Mesendoderm (in vitro differentiated cells): ENCODE measurements around the gene RNF133.

Experiments
- DNase-seq: peaks from one replicate; pipeline ENCODE4 v3.0.0; 2013
- H2AK5ac ChIP-seq: 2 replicates; pipeline ENCODE4 v1.6.1; 2013; ENCODE audit warnings: low read length, inconsistent platforms
- H2BK120ac ChIP-seq: 2 replicates; pipeline ENCODE4 v1.6.1; 2013; ENCODE audit warnings: low read depth, mild to moderate bottlenecking, low read length, moderate library complexity, mixed read lengths
- H2BK15ac ChIP-seq: replicated peaks from 2 replicates; pipeline ENCODE4 v1.6.1; 2013; ENCODE audit warnings: low read depth, mild to moderate bottlenecking, moderate library complexity
- H2BK5ac ChIP-seq: 2 replicates; pipeline ENCODE4 v1.6.1; 2013; ENCODE audit warnings: low read length, inconsistent platforms
- H3K18ac ChIP-seq: 2 replicates; pipeline ENCODE4 v1.6.1; 2013; ENCODE audit warnings: mild to moderate bottlenecking, low read length, mixed read lengths
- H3K23ac ChIP-seq: one replicate; pipeline ENCODE4 v1.6.1; 2013; ENCODE audit warnings: low read length
- H3K27ac ChIP-seq: 2 replicates; pipeline ENCODE4 v1.5.1; 2013; ENCODE audit warnings: low read depth, mild to moderate bottlenecking, inconsistent platforms, low read length, moderate library complexity
- H3K27me3 ChIP-seq: 2 replicates; pipeline ENCODE4 v1.6.1; 2013; ENCODE audit warnings: low read length, control low read depth, mild to moderate bottlenecking, inconsistent platforms; ENCODE audit not compliant: insufficient read depth, poor library complexity
- H3K36me3 ChIP-seq: 2 replicates; pipeline ENCODE4 v1.6.1; 2013; ENCODE audit warnings: low read length, inconsistent platforms; ENCODE audit not compliant: control insufficient read depth, insufficient read depth
- H3K4ac ChIP-seq: one replicate; pipeline ENCODE4 v1.6.1; 2013; ENCODE audit warnings: low read depth, mild to moderate bottlenecking, low read length, moderate library complexity
- H3K4me1 ChIP-seq: 2 replicates; pipeline ENCODE4 v1.6.1; 2013; ENCODE audit warnings: low read depth, low read length, inconsistent platforms; ENCODE audit not compliant: control insufficient read depth
- H3K4me2 ChIP-seq: 2 replicates; pipeline ENCODE4 v1.6.1; 2013; ENCODE audit warnings: low read length
- H3K4me3 ChIP-seq: 2 replicates; pipeline ENCODE4 v1.5.1; 2013; ENCODE audit warnings: mild to moderate bottlenecking, low read length
- H3K56ac ChIP-seq: one replicate; pipeline ENCODE4 v1.6.1; 2013; ENCODE audit warnings: low read length
- H3K79me1 ChIP-seq: 2 replicates; pipeline ENCODE4 v1.6.1; 2013; ENCODE audit warnings: low read length, inconsistent platforms
- H3K79me2 ChIP-seq: 2 replicates; pipeline ENCODE4 v1.6.1; 2013; ENCODE audit warnings: mild to moderate bottlenecking, low read length; ENCODE audit not compliant: control insufficient read depth, insufficient read depth
- H3K9ac ChIP-seq: 2 replicates; pipeline ENCODE4 v1.6.1; 2013; ENCODE audit warnings: low read length, inconsistent platforms
- H4K5ac ChIP-seq: one replicate; pipeline ENCODE4 v1.6.1; 2013; ENCODE audit warnings: low read length
- H4K8ac ChIP-seq: one replicate; pipeline ENCODE4 v1.6.1; 2013; ENCODE audit warnings: low read depth, mild to moderate bottlenecking, control low read depth, low read length, moderate library complexity
- WGBS: extraction: QIAGEN DNeasy Blood & Tissue Kit; methylation state at CpG from one replicate; pipeline ENCODE4 v1.1.7; 2013; ENCODE audit warnings: low lambda C conversion rate, missing lambda C conversion rate; ENCODE audit not compliant: insufficient coverage; ENCODE audit errors: extremely low coverage; 5-methylcytosine and 5-hydroxymethylcytosine counted together

The RNF133 gene

DNA sequence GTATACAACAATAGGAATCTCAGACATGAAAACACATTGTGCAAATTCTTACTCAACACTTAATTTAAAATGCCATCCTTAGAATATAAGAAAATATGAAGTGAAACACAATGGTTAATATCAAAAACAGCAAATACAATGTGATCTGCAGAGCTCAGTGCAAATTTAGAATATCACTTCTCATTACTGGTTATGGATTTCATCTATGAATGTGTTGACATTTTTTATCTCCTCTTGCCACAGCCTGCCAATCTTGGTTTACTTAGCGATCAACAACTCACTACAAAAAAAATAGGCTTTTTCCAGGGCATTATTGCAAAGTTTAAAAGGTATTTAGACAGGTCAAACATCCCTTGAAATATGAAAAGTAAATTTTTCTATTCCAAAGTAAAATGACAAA, 28.8 kb upstream of the RNF133 start:
- H2BK120ac ChIP-seq: no peak overlapping the region
- no peak for DNase-seq
- no peak overlapping the region for H4K8ac ChIP-seq
- no peak overlapping the region for H3K4ac ChIP-seq
- no peak overlapping the region for H3K4me2 ChIP-seq
- H3K4me3 ChIP-seq: no peak overlapping the region
- no peak overlapping the region for H3K56ac ChIP-seq
- no peaks in the 10 kb centered on the region for H3K79me2 ChIP-seq
- no peak overlapping the region for H3K23ac ChIP-seq
- H2AK5ac ChIP-seq: no peak overlapping the region
- H2BK5ac ChIP-seq: no peak overlapping the region
- H3K27ac ChIP-seq: no peak overlapping the region
- WGBS: no CpG with 5 or more reads among the region's 1 CpG
- no peaks in the 10 kb centered on the region for H3K4me1 ChIP-seq
- H4K5ac ChIP-seq: no peak overlapping the region
- H2BK15ac ChIP-seq: no peak overlapping the region
- no peak overlapping the region for H3K9ac ChIP-seq
- H3K79me1 ChIP-seq: no peaks in the 10 kb centered on the region
- H3K36me3 ChIP-seq: no peaks in the 10 kb centered on the region
- H3K18ac ChIP-seq: no peak overlapping the region
- H3K27me3 ChIP-seq: no peaks in the 10 kb centered on the region

DNA sequence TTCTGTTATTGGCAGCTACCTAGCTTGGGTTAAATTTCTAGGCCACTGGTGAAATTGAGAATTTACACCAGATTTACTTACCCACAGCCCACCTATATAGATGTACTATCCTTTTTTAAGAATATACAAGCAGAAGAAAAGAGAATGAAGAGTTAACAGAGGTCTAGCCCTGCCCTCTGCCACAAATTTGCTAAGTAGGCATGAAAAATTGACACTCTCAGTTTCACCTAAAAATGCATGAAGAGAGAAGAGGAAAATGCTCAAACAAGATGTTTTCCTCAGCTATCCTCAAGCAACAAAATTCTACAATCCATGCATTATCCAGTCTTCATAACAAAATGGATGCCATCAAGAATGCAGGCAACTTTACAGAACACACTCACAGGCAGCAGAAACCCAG, 28.4 kb upstream of the RNF133 start:
- H3K4me1 ChIP-seq: no peaks in the 10 kb centered on the region
- no peak overlapping the region for H3K18ac ChIP-seq
- no peaks in the 10 kb centered on the region for H3K79me1 ChIP-seq
- no peak overlapping the region for H2AK5ac ChIP-seq
- H3K4me2 ChIP-seq: no peak overlapping the region
- DNase-seq: no peak
- H3K27me3 ChIP-seq: no peaks in the 10 kb centered on the region
- H3K36me3 ChIP-seq: no peaks in the 10 kb centered on the region
- no peak overlapping the region for H3K4ac ChIP-seq
- no peak overlapping the region for H4K8ac ChIP-seq
- H3K23ac ChIP-seq: no peak overlapping the region
- H3K27ac ChIP-seq: no peak overlapping the region
- no peak overlapping the region for H3K56ac ChIP-seq
- H3K4me3 ChIP-seq: no peak overlapping the region
- H3K9ac ChIP-seq: no peak overlapping the region
- no peak overlapping the region for H2BK120ac ChIP-seq
- H3K79me2 ChIP-seq: no peaks in the 10 kb centered on the region
- H4K5ac ChIP-seq: no peak overlapping the region
- no peak overlapping the region for H2BK5ac ChIP-seq
- H2BK15ac ChIP-seq: no peak overlapping the region

DNA sequence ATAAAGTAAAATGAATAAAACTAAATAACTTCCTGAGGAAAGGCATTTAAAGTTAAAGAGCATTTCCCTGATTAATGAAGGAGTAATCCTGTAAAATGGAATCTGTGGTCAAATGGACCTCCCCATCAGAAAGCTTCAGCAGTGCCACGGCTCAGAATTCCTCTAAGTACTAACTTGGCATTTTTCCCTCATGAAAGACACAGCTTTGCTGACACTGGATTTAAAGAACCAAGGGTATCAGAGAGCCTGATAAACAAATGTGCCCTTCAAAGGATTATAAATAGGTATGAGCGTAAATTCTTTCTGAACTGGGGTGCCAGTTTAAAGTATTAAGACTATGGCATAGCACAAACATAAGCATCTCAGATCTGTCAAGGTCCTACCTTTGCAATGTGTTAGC, 28.0 kb upstream of the RNF133 start:
- Histone ChIP-seq H2BK5ac (no peak overlapping the region), H4K8ac (no peak overlapping the region), H3K4me1 (no peaks in the 10 kb centered on the region), H3K56ac (no peak overlapping the region), H4K5ac (no peak overlapping the region), H3K36me3 (no peaks in the 10 kb centered on the region), H3K4me3 (no peak overlapping the region), H3K27me3 (no peaks in the 10 kb centered on the region), H3K27ac (no peak overlapping the region), H3K4me2 (no peak overlapping the region), H2BK15ac (no peak overlapping the region), H3K79me1 (no peaks in the 10 kb centered on the region), H3K23ac (no peak overlapping the region), H3K4ac (no peak overlapping the region), H2BK120ac (no peak overlapping the region), H3K18ac (no peak overlapping the region), H3K9ac (no peak overlapping the region), H3K79me2 (no peaks in the 10 kb centered on the region), H2AK5ac (no peak overlapping the region)
- WGBS: no CpG with 5 or more reads among the region's 2 CpGs
- no peak for DNase-seq

DNA sequence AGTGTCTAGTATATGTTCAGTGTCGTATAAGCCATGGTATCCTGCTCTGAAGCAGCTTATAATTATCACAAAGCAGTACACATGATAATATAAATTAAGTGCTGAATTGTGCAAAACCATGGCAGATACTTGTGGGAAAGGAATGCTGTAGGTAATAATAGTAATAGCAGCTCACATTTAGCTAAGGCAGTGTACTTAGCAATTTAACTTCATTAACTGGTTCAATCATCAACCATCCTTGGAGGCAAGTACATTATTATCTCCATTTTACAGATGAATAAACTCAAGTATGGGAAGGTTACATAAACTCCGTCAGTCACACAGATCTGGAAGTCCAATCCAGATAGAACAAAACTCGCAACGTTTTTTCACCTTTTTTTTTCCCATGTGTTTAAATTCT, 25.4 kb upstream of the RNF133 start:
- Histone ChIP-seq H3K23ac (no peak overlapping the region), H2BK120ac (no peak overlapping the region), H3K36me3 (no peaks in the 10 kb centered on the region), H3K56ac (no peak overlapping the region), H3K4ac (no peak overlapping the region), H2BK15ac (no peak overlapping the region), H3K79me1 (no peaks in the 10 kb centered on the region), H3K4me2 (no peak overlapping the region), H3K79me2 (no peaks in the 10 kb centered on the region), H3K27ac (no peak overlapping the region), H3K18ac (no peak overlapping the region), H4K5ac (no peak overlapping the region), H2AK5ac (no peak overlapping the region), H3K4me3 (no peak overlapping the region), H3K9ac (no peak overlapping the region), H4K8ac (no peak overlapping the region), H2BK5ac (no peak overlapping the region), H3K27me3 (no peaks in the 10 kb centered on the region), H3K4me1 (no peaks in the 10 kb centered on the region)
- no CpG with 5 or more reads among the region's 4 CpGs for WGBS
- no peak for DNase-seq

DNA sequence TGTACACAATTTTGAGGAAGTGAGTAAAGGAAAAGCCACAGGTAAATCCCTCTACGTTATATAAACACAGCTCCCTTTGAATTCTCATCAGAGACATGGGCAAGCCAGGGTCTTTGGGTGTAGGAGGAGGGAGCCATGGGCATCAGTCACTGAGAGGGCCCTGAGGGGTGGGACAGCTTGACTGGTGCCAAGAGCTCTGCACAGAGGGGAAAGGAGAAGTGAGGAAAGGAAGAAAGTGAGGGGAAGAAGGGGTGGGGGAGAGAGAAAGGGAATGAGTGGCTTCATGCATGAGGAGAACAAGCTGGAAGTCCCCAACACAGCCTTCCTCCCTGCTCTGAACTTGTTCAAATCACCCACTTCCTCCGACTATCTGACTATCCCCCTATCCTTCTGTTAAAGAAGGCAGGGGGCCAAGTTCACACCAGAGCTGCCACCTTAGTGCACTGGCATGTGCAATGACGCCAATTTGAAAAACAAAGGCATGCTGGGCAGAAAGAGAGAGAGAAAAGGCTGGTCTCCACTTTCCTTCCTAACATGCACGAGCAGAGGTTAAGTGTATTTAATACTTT, 20.2 kb upstream of the RNF133 start:
- Histone ChIP-seq H2BK5ac (no peak overlapping the region), H4K8ac (no peak overlapping the region), H3K4me3 (no peak overlapping the region), H2BK120ac (no peak overlapping the region), H3K18ac (no peak overlapping the region), H3K4ac (no peak overlapping the region), H3K23ac (no peak overlapping the region), H3K27ac (no peak overlapping the region), H3K36me3 (no peaks in the 10 kb centered on the region), H3K4me1 (no peaks in the 10 kb centered on the region), H3K56ac (no peak overlapping the region), H3K79me1 (no peaks in the 10 kb centered on the region), H2BK15ac (no peak overlapping the region), H4K5ac (no peak overlapping the region), H3K27me3 (no peaks in the 10 kb centered on the region), H2AK5ac (no peak overlapping the region), H3K79me2 (no peaks in the 10 kb centered on the region), H3K9ac (no peak overlapping the region), H3K4me2 (no peak overlapping the region)
- no CpG with 5 or more reads among the region's 4 CpGs for WGBS
- no peak for DNase-seq

DNA sequence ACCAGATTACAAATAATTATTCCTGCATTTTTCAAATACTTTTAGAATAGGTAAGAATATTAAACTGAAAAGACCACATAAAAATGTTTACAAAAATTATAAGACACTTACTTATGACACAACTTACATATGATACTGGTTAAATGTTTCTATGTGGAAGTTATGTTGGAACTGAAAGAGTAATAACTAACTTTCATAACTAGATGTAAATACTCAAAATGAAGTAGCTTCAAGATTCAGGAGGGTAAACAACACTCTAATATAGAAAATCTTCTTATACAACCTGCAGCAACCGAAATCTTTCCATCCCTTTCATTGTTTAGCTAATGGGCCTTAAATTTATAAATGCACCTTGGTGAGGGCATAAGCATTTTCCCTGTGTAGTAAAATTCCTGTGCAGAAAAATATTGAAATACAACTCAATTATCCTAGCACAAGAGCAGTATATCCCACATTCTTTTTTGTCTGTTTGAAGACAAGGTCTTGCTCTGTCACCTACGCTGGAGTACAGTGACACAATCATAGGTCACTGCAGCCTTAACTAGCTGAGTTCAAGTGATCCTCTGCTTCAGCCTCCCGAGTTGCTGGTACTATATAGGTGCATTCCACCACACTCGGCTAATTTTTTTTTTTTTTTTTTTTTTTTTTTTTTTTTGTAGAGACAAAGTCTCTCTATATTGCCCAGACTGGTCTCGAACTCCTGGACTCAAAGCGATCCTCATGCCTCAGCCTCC, 18.6 kb upstream of the RNF133 start:
- no peaks in the 10 kb centered on the region for H3K79me2 ChIP-seq
- no CpG with 5 or more reads among the region's 6 CpGs for WGBS
- H3K56ac ChIP-seq: no peak overlapping the region
- H4K5ac ChIP-seq: no peak overlapping the region
- no peak overlapping the region for H3K23ac ChIP-seq
- H3K36me3 ChIP-seq: no peaks in the 10 kb centered on the region
- no peak overlapping the region for H2BK5ac ChIP-seq
- no peaks in the 10 kb centered on the region for H3K27me3 ChIP-seq
- no peaks in the 10 kb centered on the region for H3K4me1 ChIP-seq
- no peak overlapping the region for H4K8ac ChIP-seq
- no peak overlapping the region for H3K4me2 ChIP-seq
- DNase-seq: no peak
- no peak overlapping the region for H3K27ac ChIP-seq
- no peak overlapping the region for H2BK15ac ChIP-seq
- no peak overlapping the region for H3K4me3 ChIP-seq
- no peak overlapping the region for H3K9ac ChIP-seq
- no peak overlapping the region for H3K18ac ChIP-seq
- H2AK5ac ChIP-seq: no peak overlapping the region
- H3K79me1 ChIP-seq: no peaks in the 10 kb centered on the region
- no peak overlapping the region for H3K4ac ChIP-seq
- no peak overlapping the region for H2BK120ac ChIP-seq
